AG04449 (cell line): ENCODE results near the gene NAV2.

Source experiments
- CTCF ChIA-PET: fragments of 350-600 bp; formaldehyde crosslinking; extraction: SDS; loops from one replicate; lab custom pipeline; 2021; ENCODE audit warnings: antibody characterized with exemption; lab: Yijun Ruan, JAX
- POLR2A ChIA-PET: fragments of 400-600, 350-600 bp; formaldehyde crosslinking; extraction: SDS; loops from one replicate; lab custom pipeline; 2020; ENCODE audit warnings: antibody characterized with exemption, inconsistent platforms; lab: Yijun Ruan, JAX
- DNase-seq: peaks from one replicate; pipeline ENCODE4 v3.0.0-alpha.2; 2010; ENCODE audit warnings: low read depth, low spot score
- H3K4me3 ChIP-seq: 2 replicates; pipeline ENCODE4 v1.5.1; 2011; ENCODE audit warnings: low read depth, mild to moderate bottlenecking, control low read depth, low read length
- CTCF ChIP-seq: IDR thresholded peaks from one replicate; pipeline ENCODE4 v1.5.1; 2011; ENCODE audit warnings: mild to moderate bottlenecking, moderate library complexity, low read length, control low read depth, inconsistent platforms; ENCODE audit not compliant: insufficient read depth; ENCODE audit errors: missing control alignments

The NAV2 gene

GRCh38 chr11:19918302-19919049 is 205.8 kb downstream of the NAV2 start:
- H3K4me3 ChIP-seq = no peak overlapping the region
- TF ChIP-seq CTCF = no peak
- POLR2A ChIA-PET = interaction anchor here (0.8 to 1.0 kb wide), 5 partner anchors 10 to 368 kb away, joined by 3 to 7 read pairs (median 5); no protein-coding TSS in a partner anchor
- DNase-seq = no peak
- CTCF ChIA-PET = interaction anchor here (0.8 to 11.8 kb wide), 11 partner anchors 10 to 843 kb away, joined by 3 to 121 read pairs (median 9); no protein-coding TSS in a partner anchor

- peak; percentile 99 for DNase-seq
- CTCF ChIA-PET = interaction anchor here (1.2 to 11.8 kb wide), 9 partner anchors 7 to 214 kb away, joined by 4 to 121 read pairs (median 9); no protein-coding TSS in a partner anchor
- POLR2A ChIA-PET = interaction anchor here (0.8 to 1.0 kb wide), 6 partner anchors 10 to 369 kb away, joined by 3 to 7 read pairs (median 4); no protein-coding TSS in a partner anchor
- no peak for TF ChIP-seq CTCF
- no peak overlapping the region for H3K4me3 ChIP-seq
Measured at GRCh38 chr11:19919050-19919561, 206.5 kb downstream of the NAV2 start.

- TF ChIP-seq CTCF = no peak
- no peak overlapping the region for H3K4me3 ChIP-seq
- no peak for DNase-seq
- CTCF ChIA-PET = interaction anchor here (0.9 to 11.8 kb wide), 9 partner anchors 8 to 363 kb away, joined by 3 to 121 read pairs (median 6); no protein-coding TSS in a partner anchor
- POLR2A ChIA-PET = interaction anchor here (2.0 kb wide), 1 partner anchor 14 kb away, joined by 7 read pairs; no protein-coding TSS in a partner anchor
Measured at GRCh38 chr11:19920982-19921381, 208.3 kb downstream of the NAV2 start.

GRCh38 chr11:19921976-19922688 is 209.5 kb downstream of the NAV2 start:
- no peak for DNase-seq
- POLR2A ChIA-PET = interaction anchor here (2.0 kb wide), 1 partner anchor 13 kb away, joined by 7 read pairs; no protein-coding TSS in a partner anchor
- CTCF ChIA-PET = interaction anchor here (1.1 to 8.3 kb wide), 10 partner anchors 9 to 358 kb away, joined by 3 to 66 read pairs (median 7); no protein-coding TSS in a partner anchor
- no peak for TF ChIP-seq CTCF
- H3K4me3 ChIP-seq = no peak overlapping the region

GRCh38 chr11:19922689-19923035 is 210.0 kb downstream of the NAV2 start:
- POLR2A ChIA-PET = interaction anchor here (2.0 kb wide), 1 partner anchor 12 kb away, joined by 7 read pairs; no protein-coding TSS in a partner anchor

More at GRCh38 chr11:19922689-19923035, 210.0 kb downstream of the NAV2 start:
- no peak for DNase-seq
- no peak for TF ChIP-seq CTCF
- H3K4me3 ChIP-seq = no peak overlapping the region
- CTCF ChIA-PET = interaction anchor here (1.1 to 8.3 kb wide), 10 partner anchors 9 to 359 kb away, joined by 3 to 66 read pairs (median 7); no protein-coding TSS in a partner anchor
